Type B pancreatic cell (in vitro differentiated cells): ENCODE data around the gene TMEM233. TPM values are rescaled to one million over a fixed set of nuclear protein-coding genes. Genes with fewer than 3 reads are reported as not detected.

Source experiments
- DNase-seq: peaks from one replicate; pipeline ENCODE4 v3.0.0; 2021; ENCODE audit warnings: mixed read lengths; ENCODE audit not compliant: unreplicated experiment; ENCODE audit errors: extremely low spot score
- H3K27ac Mint-ChIP-seq: 2 replicates; pipeline ENCODE4 v1.8.0; 2021; ENCODE audit warnings: mild to moderate bottlenecking, mixed read lengths
- H3K27me3 Mint-ChIP-seq: 2 replicates; pipeline ENCODE4 v1.8.0; 2021; ENCODE audit warnings: mixed read lengths
- H3K36me3 Mint-ChIP-seq: 2 replicates; pipeline ENCODE4 v1.8.0; 2021; ENCODE audit warnings: mixed read lengths
- H3K4me1 Mint-ChIP-seq: one replicate; pipeline ENCODE4 v1.8.0; 2021; ENCODE audit warnings: mixed read lengths; ENCODE audit not compliant: unreplicated experiment
- H3K4me3 Mint-ChIP-seq: 2 replicates; pipeline ENCODE4 v1.8.0; 2021; ENCODE audit warnings: mild to moderate bottlenecking, mixed read lengths
- H3K9me3 Mint-ChIP-seq: 2 replicates; pipeline ENCODE4 v1.8.0; 2021; ENCODE audit warnings: mixed read lengths
- CTCF ChIP-seq: fragments of 200-600 bp; sonication (generic); conservative IDR thresholded peaks from 2 replicates; pipeline ENCODE4 v1.5.0; 2021; ENCODE audit warnings: antibody characterized with exemption, mild to moderate bottlenecking
- total RNA-seq: library from RNA; stranded (reverse); gene quantifications from 2 replicates; pipeline ENCODE4 v1.2.1, GENCODE V29; 2021; ENCODE audit warnings: low replicate concordance

TMEM233 gene
- total RNA-seq, 1 donor from 2014 or later = not detected

DNA sequence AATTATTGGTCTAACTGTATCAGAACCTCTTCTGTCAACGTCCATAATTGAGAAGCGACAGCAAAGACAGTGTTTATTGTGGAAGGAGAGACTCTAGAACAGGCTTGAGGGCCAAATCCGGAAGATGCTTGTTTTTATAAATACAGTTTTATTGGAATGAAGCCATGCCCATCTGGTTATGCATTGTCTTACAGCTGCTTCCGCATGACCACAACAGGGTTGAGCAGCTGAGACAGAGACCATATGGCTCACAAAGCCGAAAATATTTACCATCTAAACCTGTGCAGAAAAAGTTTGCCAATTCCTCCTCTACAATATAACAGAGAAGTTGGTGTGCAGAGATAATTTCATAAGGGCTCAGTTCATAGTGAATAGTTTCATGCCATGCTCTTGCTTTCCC lies 98.8 kb downstream of the TMEM233 start:
- Mint-ChIP-seq H3K9me3 (no peaks in the 10 kb centered on the region), H3K4me1 (no peaks in the 10 kb centered on the region), H3K36me3 (peaks cover 7% of the 10 kb centered on the region), H3K4me3 (no peak overlapping the region), H3K27me3 (no peaks in the 10 kb centered on the region), H3K27ac (no peak overlapping the region)
- no peak for DNase-seq
- no peak for TF ChIP-seq CTCF

Other genes with a start within 250 kb of the TMEM233 start
- gene PRKAB1, start 74.4 kb downstream of the TMEM233 start, total RNA-seq = 26.5 and 32.5 TPM in 2 replicates